Stimulated activated CD8-positive, alpha-beta memory T cell treated with anti-CD3 and anti-CD28 coated beads, Interleukin-15, amount 100 ng/mL, for 48 hours (primary cell): ENCODE measurements around the gene KCNA1.
"Not testable (repeated sequence)": the region's sequence is repeated elsewhere in the genome, so short reads cannot be mapped to it uniquely, and the experiment has no call there.

Source experiments
- DNase-seq, 2 donors: peaks; one replicate each; pipeline ENCODE4 v3.0.0-alpha.2; 2020; ENCODE audit warnings: low read depth in 2 of 2

Gene KCNA1

GRCh38 chr12:4909734-4910501, at the start of gene KCNA1:
Gene KCNA1 (plus strand): TSS chr12:4909905. CDS start chr12:4911379, 1,474 bp downstream.
- DNase-seq: no peak

GRCh38 chr12:4860741-4861140, 49.0 kb upstream of the KCNA1 start:
- no peak for DNase-seq

- DNase-seq: no peak
Measured at GRCh38 chr12:4862809-4863208, 46.9 kb upstream of the KCNA1 start.

- DNase-seq: no peak
Measured at GRCh38 chr12:4864575-4864974, 45.1 kb upstream of the KCNA1 start.

GRCh38 chr12:4865246-4865645, 44.5 kb upstream of the KCNA1 start:
- DNase-seq: no peak

GRCh38 chr12:4866299-4866698, 43.4 kb upstream of the KCNA1 start:
- no peak for DNase-seq

- DNase-seq: no peak
Measured at GRCh38 chr12:4867384-4867783, 42.3 kb upstream of the KCNA1 start.

- DNase-seq: no peak
Measured at GRCh38 chr12:4870423-4870822, 39.3 kb upstream of the KCNA1 start.

- no peak for DNase-seq
Measured at GRCh38 chr12:4871514-4871913, 38.2 kb upstream of the KCNA1 start.

GRCh38 chr12:4873947-4874346, 35.8 kb upstream of the KCNA1 start:
- DNase-seq: no peak

GRCh38 chr12:4874671-4875070, 35.0 kb upstream of the KCNA1 start:
- DNase-seq: no peak

GRCh38 chr12:4879481-4879880, 30.2 kb upstream of the KCNA1 start:
- not testable (repeated sequence) for DNase-seq

GRCh38 chr12:4881266-4882064, 28.2 kb upstream of the KCNA1 start:
- DNase-seq: no peak

- DNase-seq: no peak
Measured at GRCh38 chr12:4891866-4892265, 17.8 kb upstream of the KCNA1 start.

GRCh38 chr12:4892418-4892817, 17.3 kb upstream of the KCNA1 start:
- DNase-seq: no peak

- DNase-seq: no peak
Measured at GRCh38 chr12:4894019-4894418, 15.7 kb upstream of the KCNA1 start.

GRCh38 chr12:4899364-4899763, 10.3 kb upstream of the KCNA1 start:
- DNase-seq: no peak

- no peak for DNase-seq
Measured at GRCh38 chr12:4900327-4900726, 9.4 kb upstream of the KCNA1 start.

- DNase-seq: no peak
Measured at GRCh38 chr12:4905316-4905715, 4.4 kb upstream of the KCNA1 start.

GRCh38 chr12:4908684-4909409, 858 bp upstream of the KCNA1 start:
- peak in 1 of 2 donors; percentile 17 for DNase-seq

- no peak for DNase-seq
Measured at GRCh38 chr12:4909410-4909733, 333 bp upstream of the KCNA1 start.

GRCh38 chr12:4910502-4911315, 1.0 kb downstream of the KCNA1 start:
- DNase-seq: no peak
